Adrenal gland (tissue), 12 donors: ENCODE results near the gene TARBP2. TPM values are rescaled to one million over a fixed set of nuclear protein-coding genes. Genes with fewer than 3 reads are reported as not detected.

Experiments used
- DNase-seq, 7 donors: peaks; one replicate each; pipeline ENCODE4 v3.0.0-alpha.2; 2019 to 2020
- H3K27ac ChIP-seq, 5 donors: fragments of 200-600 bp; sonication (generic) in 4 of 5; 1 replicate in 3 of 5; 2 replicates in 2 of 5; pipeline versions ENCODE4 v1.5.1 to v1.8.0; 2016 to 2020; ENCODE audit warnings: mild to moderate bottlenecking in 1 of 5
- H3K27me3 ChIP-seq: fragments of 200-600 bp; 2 replicates; pipeline ENCODE4 v1.8.0; 2021
- H3K36me3 ChIP-seq, 2 donors: fragments of 200-600 bp; replicated peaks in 1 of 2; 1 replicate in 1 of 2; 2 replicates in 1 of 2; pipeline versions ENCODE4 v1.5.1 to v1.8.0; 2018 to 2022
- H3K4me1 ChIP-seq, 2 donors: fragments of 200-600 bp; replicated peaks in 1 of 2; 1 replicate in 1 of 2; 2 replicates in 1 of 2; pipeline versions ENCODE4 v1.5.1 to v1.8.0; 2018 to 2021
- H3K4me3 ChIP-seq, 4 donors: fragments of 200-600 bp; sonication (generic) in 3 of 4; one replicate each; pipeline ENCODE4 v1.5.1; 2016 to 2018
- H3K9me3 ChIP-seq, 3 donors: fragments of 200-600 bp; sonication (generic) in 1 of 3; replicated peaks in 1 of 3; 1 replicate in 2 of 3; 2 replicates in 1 of 3; pipeline versions ENCODE4 v1.5.1 to v1.8.0; 2016 to 2021
- POLR2A ChIP-seq, 2 donors: fragments of 450-650 bp; IDR thresholded peaks; one replicate each; pipeline ENCODE4 v1.6.1; 2017; ENCODE audit warnings: antibody characterized with exemption in 2 of 2, mild to moderate bottlenecking in 2 of 2, moderate library complexity in 1 of 2
- WGBS, 4 donors: extraction: QIAGEN DNeasy Blood & Tissue Kit in 2 of 4; methylation state at CpG; one replicate each; pipeline versions ENCODE4 v1.1.5 to v1.1.7; 2013 to 2017; 5-methylcytosine and 5-hydroxymethylcytosine counted together
- intact Hi-C, 2 donors: fragments of 100-400 bp; cut with DNase I; formaldehyde crosslinking; loops; one replicate each; pipeline versions ENCODE4 v1.14.1 to v1.15.0; 2022 to 2023
- polyA plus RNA-seq, 3 donors: library from polyadenylated mRNA; stranded (reverse); fragments of 200-250 nt in 2 of 3; fragments of 350-450 nt in 1 of 3; fragmentation: Illumina TruSeq in 1 of 3; extraction: RNeasy Lipid Tissue Mini Kit (QIAGEN cat#74804) in 1 of 3; gene quantifications; one replicate each; pipeline ENCODE4 v1.2.3, GENCODE V29; 2013 to 2014
- total RNA-seq, 9 donors: library from RNA; depleted of rRNA in 4 of 9; stranded (reverse); fragments of >200 nt in 4 of 9; fragments of 120-200 nt in 1 of 9; fragmentation: NEBNext Ultra II Directional in 1 of 9; extraction: Animal tissue kit (Norgen Biotek cat#: 25700) in 1 of 9; gene quantifications; one replicate each; pipeline versions ENCODE4 v1.1.0 to v1.2.4, GENCODE V29; 2013 to 2023
- TF ChIP-seq, protein P1 (sequence below), 6 experiments: fragments of 450-650 bp in 4 of 6; fragments of 200-600 bp in 2 of 6; sonication (generic) in 1 of 6; IDR thresholded peaks; 1 replicate in 5 of 6; 2 replicates in 1 of 6; pipeline versions ENCODE4 v1.5.1 to v1.8.0; 2016 to 2021; ENCODE audit warnings: antibody characterized with exemption in 6 of 6, mild to moderate bottlenecking in 2 of 6, moderate library complexity in 1 of 6
- donor health status: healthy with polysubstance abuse.
- donor health status: Bipolar disorder and iron deficiency.
- donor health status: DM: yes; HTN: yes; CAD: no.
- donor health status: DM: no; HTN: no; CAD: no.
- donor health status: DM: no; HTN: no; CAD: no.
- donor health status: DM: yes; HTN: yes; CAD: no.

Gene TARBP2
- total and polyA plus RNA-seq, 12 donors, result 14.9 to 72.9 (median 32.8) TPM

DNA sequence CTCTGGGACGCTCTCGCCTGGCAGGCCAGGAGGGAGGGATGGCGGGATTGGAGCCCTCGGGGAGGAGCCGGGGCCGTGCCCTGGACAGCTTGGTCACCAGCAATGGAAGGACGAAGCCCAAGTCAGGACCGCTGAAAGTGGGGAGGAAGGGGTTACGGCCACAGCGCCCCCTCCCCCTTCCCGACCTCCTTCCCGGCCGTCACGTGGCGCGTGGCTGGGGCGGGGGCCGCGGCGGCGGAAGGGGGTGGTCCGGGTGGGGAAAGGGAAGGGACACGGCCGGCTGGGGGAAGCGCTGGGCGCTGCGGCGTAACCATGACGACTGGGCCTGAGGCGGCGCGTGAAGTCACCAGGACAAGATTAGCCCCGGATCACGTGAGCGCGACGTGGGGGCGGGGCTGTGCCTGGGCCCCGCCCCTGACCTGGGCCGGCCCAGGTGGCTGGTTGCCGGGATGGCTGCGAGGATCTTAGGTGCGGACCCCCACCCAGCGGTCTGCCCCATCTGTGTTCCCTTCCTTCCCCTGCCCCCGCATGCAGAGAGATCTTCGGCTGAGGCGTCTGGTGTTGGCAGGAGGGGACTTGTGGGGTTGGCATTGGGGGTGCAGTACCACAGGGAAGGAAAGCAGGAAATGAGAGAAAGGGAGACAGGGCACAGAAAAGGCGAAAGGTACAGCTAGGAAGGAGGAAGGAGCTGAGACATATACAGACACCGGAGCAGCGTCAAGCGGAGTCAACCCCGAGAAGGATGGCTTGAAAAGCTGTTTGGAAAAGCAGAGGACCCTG, 8.1 kb upstream of the TARBP2 start:
- DNase-seq, result peak; percentile 94 to 97 (median 95)
- H3K4me1 ChIP-seq, result peaks cover 12 to 32% of the 10 kb centered on the region in 2 donors
- no peaks in the 10 kb centered on the region for H3K36me3 ChIP-seq
- H3K27me3 ChIP-seq, result no peaks in the 10 kb centered on the region
- H3K9me3 ChIP-seq, result no peaks in the 10 kb centered on the region
- WGBS, 4 donors, result 1 to 5% (median 2%) methylated on average over 9 to 52 of the region's 52 CpGs
- TF ChIP-seq, protein P1, sequence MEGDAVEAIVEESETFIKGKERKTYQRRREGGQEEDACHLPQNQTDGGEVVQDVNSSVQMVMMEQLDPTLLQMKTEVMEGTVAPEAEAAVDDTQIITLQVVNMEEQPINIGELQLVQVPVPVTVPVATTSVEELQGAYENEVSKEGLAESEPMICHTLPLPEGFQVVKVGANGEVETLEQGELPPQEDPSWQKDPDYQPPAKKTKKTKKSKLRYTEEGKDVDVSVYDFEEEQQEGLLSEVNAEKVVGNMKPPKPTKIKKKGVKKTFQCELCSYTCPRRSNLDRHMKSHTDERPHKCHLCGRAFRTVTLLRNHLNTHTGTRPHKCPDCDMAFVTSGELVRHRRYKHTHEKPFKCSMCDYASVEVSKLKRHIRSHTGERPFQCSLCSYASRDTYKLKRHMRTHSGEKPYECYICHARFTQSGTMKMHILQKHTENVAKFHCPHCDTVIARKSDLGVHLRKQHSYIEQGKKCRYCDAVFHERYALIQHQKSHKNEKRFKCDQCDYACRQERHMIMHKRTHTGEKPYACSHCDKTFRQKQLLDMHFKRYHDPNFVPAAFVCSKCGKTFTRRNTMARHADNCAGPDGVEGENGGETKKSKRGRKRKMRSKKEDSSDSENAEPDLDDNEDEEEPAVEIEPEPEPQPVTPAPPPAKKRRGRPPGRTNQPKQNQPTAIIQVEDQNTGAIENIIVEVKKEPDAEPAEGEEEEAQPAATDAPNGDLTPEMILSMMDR (IDR thresholded peaks at IDR 0.05), result no peak
- TF ChIP-seq POLR2A (IDR thresholded peaks at IDR 0.05), result peak; percentile 16 to 62
- intact Hi-C loops, result no loop called here
- H3K27ac ChIP-seq, result peak overlapping the region; percentile 24 to 89 (median 63)
- H3K4me3 ChIP-seq, result peak overlapping the region in 3 of 4 donors; percentile 51 to 57 (median 52)

DNA sequence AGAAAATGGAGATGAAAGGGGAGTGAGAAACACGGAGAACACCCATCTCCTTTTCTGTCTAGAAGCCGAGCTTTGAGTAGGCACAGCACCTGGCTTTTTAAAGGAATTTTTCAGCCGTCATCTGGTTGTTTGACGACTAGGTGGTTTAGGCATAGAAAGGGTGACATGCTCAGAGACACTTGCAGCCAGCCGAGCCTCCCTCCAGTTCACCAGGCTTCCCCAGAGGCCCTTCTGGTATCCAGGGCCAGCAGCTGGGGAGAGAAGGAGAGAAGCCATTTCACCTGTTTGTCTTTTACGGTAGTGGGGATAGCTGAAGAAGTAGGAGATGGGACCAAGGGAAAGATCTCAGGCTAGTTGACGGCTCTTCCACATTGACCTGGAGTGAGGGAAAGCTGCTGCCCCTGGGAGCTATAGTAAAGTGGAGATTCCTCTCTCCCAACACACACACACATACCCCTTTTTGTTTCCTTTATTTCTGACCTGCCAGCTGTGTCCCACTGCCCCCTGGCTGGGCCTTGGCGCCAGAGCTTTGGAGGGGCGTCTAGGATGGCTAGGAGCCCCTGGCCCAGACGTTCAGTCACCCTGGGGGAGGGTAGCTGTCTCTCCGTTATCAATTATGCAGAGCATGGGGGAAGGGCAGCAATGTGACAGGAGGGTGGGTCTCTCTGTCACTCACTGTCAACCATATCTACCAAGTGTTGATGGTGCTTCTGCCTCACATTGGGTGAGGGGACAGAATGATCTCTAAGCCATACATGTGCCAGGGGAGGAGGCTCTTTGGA, 7.3 kb upstream of the TARBP2 start:
- intact Hi-C loops, result no loop called here
- peak in 1 of 7 donors; percentile 52 for DNase-seq
- peak overlapping the region; percentile 24 to 89 (median 63) for H3K27ac ChIP-seq
- WGBS, 4 donors, result 35 to 38% (median 37%) methylated on average over 11 of the region's 11 CpGs
- H3K36me3 ChIP-seq, result no peaks in the 10 kb centered on the region
- H3K4me3 ChIP-seq, result peak overlapping the region in 1 of 4 donors; percentile 57
- H3K9me3 ChIP-seq, result no peaks in the 10 kb centered on the region
- TF ChIP-seq, protein P1 (IDR thresholded peaks at IDR 0.05), result no peak
- no peak for TF ChIP-seq POLR2A (IDR thresholded peaks at IDR 0.05)
- peaks cover 12 to 37% of the 10 kb centered on the region in 2 donors for H3K4me1 ChIP-seq
- H3K27me3 ChIP-seq, result no peaks in the 10 kb centered on the region

DNA sequence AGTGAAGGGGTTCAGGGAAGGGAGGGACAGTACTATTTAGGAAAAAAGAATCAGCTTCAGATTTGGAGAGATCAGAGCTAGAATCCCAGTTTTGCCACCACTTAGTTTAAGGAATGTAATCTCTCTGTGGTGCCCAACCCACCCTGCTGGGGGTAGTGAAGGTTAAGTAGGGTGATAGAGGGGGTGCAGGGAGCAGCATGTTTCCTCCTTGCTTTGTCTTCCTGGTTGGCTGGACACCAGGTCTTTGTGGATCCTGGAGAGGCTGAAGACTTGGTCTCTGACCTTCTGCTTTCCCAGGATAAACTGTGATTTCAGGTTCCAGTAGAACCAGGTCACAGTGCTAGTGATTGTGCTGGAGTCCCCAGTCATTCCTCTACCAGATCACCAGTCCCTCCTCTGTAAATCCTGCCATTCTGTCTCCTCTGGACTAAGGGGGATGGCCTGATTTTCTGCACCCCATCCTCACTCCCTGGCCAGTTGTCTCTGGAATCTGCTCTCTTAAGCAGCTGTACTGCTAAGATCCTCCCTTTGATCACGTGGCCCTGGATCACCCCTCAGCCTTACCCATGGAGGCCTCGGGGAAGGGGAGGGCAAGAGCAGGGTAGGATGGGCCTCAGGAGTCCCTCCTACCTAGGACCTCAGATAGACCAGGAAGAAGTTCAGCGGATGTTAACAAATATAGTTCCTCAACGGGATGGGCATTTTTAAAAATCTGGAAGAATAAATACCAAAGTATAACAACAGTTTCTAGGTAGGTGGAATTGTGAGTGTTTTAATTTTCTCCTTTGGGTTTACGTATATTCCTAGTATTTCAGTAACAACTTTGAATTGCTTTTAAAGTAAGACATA, 5.0 kb upstream of the TARBP2 start:
- H3K9me3 ChIP-seq, result no peaks in the 10 kb centered on the region
- peaks cover 26 to 37% of the 10 kb centered on the region in 2 donors for H3K4me1 ChIP-seq
- H3K4me3 ChIP-seq, result peak overlapping the region in 1 of 4 donors; percentile 7
- 40 to 46% (median 44%) methylated on average over 5 of the region's 5 CpGs for WGBS, 4 donors
- TF ChIP-seq POLR2A (IDR thresholded peaks at IDR 0.05), result no peak
- TF ChIP-seq, protein P1 (IDR thresholded peaks at IDR 0.05), result no peak
- intact Hi-C loops, result no loop called here
- DNase-seq, result peak in 5 of 7 donors; percentile 54 to 82 (median 66)
- H3K27me3 ChIP-seq, result no peaks in the 10 kb centered on the region
- no peaks in the 10 kb centered on the region for H3K36me3 ChIP-seq
- peak overlapping the region in 3 of 5 donors; percentile 22 to 71 (median 37) for H3K27ac ChIP-seq

DNA sequence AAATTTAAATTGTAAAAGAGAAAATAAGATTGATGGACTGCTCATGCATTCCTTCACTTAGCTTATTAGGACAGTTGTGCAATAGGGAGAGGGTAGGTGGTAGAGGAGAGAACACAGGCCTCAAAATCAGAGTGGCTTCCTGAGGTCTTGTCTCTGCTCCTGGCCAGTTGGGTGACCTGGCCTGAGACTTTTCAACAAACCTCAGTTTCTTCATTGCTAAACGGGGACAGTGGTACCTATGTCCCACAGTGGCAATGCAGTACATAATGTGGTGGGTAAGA, 4.4 kb upstream of the TARBP2 start:
- no peak for DNase-seq
- Histone ChIP-seq H3K9me3 (no peaks in the 10 kb centered on the region), H3K27ac (peak overlapping the region in 2 of 5 donors; percentile 37 to 71), H3K4me3 (peak overlapping the region in 1 of 4 donors; percentile 7), H3K4me1 (peaks cover 30 to 40% of the 10 kb centered on the region in 2 donors), H3K36me3 (no peaks in the 10 kb centered on the region), H3K27me3 (no peaks in the 10 kb centered on the region)
- 46 to 100% (median 73%) methylated on average over 1 of the region's 1 CpG for WGBS, 4 donors
- no peak for TF ChIP-seq POLR2A (IDR thresholded peaks at IDR 0.05)
- TF ChIP-seq, protein P1 (IDR thresholded peaks at IDR 0.05), result no peak
- intact Hi-C loops, result no loop called here
